Measurements from ENCODE around the gene XYLT2. TPM values are rescaled to one million over a fixed set of nuclear protein-coding genes. Genes with fewer than 3 reads are reported as not detected.

The XYLT2 gene
- total and polyA plus RNA-seq, 9 of the 15 experiments (the other 6 are each of a cell fraction or from before 2014, with no cell fraction given) = 0.63 to 9.1 (median 4.3) TPM

- no peak overlapping the region for H3K27ac ChIP-seq (ENCODE audit: extremely low read depth, low read depth, low read length)
- in situ Hi-C loops (cut with MboI) = no loop called here
- H3K9me3 ChIP-seq (replicated peaks; ENCODE audit: control insufficient read depth, insufficient read depth, low read depth, low read length) = no peaks in the 10 kb centered on the region
- peaks cover 0 to 30% of the 10 kb centered on the region in 2 experiments; a peak in 3 of 5 replicates for H3K4me1 ChIP-seq (replicated peaks in 1 of 2; ENCODE audit: control insufficient read depth in 2 of 2, insufficient read depth in 2 of 2, low read length in 2 of 2)
- H3K9me1 ChIP-seq (ENCODE audit: control insufficient read depth, insufficient read depth, low read length) = peaks cover 3% of the 10 kb centered on the region
- no peak overlapping the region for H3K4me2 ChIP-seq (ENCODE audit: insufficient read depth, low read length)
- WGBS (ENCODE audit: insufficient coverage, low coverage, missing lambda C conversion rate) = 83% methylated on average over 20 of the region's 21 CpGs
- no peak overlapping the region for H2AFZ ChIP-seq (ENCODE audit: low read depth, low read length)
- intact Hi-C loops (cut with micrococcal nuclease) = no loop called here
- no peak for DNase-seq (ENCODE audit: extremely low read depth in 1 of 4, low spot score in 3 of 4)
- H3K79me2 ChIP-seq (ENCODE audit: control insufficient read depth, insufficient read depth, low read length) = 0 out of 3 replicates have a peak, but pooled peaks cover under 1% of the 10 kb centered on the region
- CTCF ChIA-PET (ENCODE audit: low intra/inter-chr PET ratio) = no interaction called here
- no peaks in the 10 kb centered on the region; a peak in 1 of 5 replicates for H3K27me3 ChIP-seq (ENCODE audit: control insufficient read depth in 2 of 2, insufficient read depth in 2 of 2, low read length in 2 of 2)
- FAIRE-seq = no peak
- no peak overlapping the region for H3K4me3 ChIP-seq
- H4K20me1 ChIP-seq (replicated peaks; ENCODE audit: control insufficient read depth, insufficient read depth, low read length) = no peaks in the 10 kb centered on the region; the same call in 1 of the 2 replicates
- no peak for ATAC-seq
- BruUV-seq (replicated peaks) = no TSS peak
- peaks cover 38% of the 10 kb centered on the region; the same call in 1 of the 3 replicates for H3K36me3 ChIP-seq (ENCODE audit: control insufficient read depth, insufficient read depth, low read length)
- H3K9ac ChIP-seq (ENCODE audit: insufficient read depth in 1 of 2, low read depth in 2 of 2, low read length in 2 of 2) = peak overlapping the region in 1 of 2 experiments; percentile 52; a peak in 1 of 4 replicates
- TF ChIP-seq NCOR1 (IDR thresholded peaks at IDR 0.05) (no peak), POLR2G (IDR thresholded peaks at IDR 0.05; ENCODE audit: low read depth, low read length) (peak; percentile 57), ZNF23 (CRISPR knock-in tag; IDR thresholded peaks at IDR 0.05) (no peak), RBFOX2 (IDR thresholded peaks at IDR 0.05; ENCODE audit: low read depth, low read length) (0 out of 2 replicates have a peak, but pooled peaks have one; percentile 44), TFAP4 (CRISPR knock-in tag; IDR thresholded peaks at IDR 0.05; ENCODE audit: borderline replicate concordance) (no peak)
- POLR2A ChIA-PET = interaction anchor here (2.6 kb wide), 1 partner anchor 9 kb away, joined by 8 read pairs; no protein-coding TSS in a partner anchor
Measured at GRCh38 chr17:50352693-50353599, 7.0 kb downstream of the XYLT2 start.

Measured in K562 (cell line).